ENCODE results near the gene HIPK4.
"Not testable (repeated sequence)": the region's sequence is repeated elsewhere in the genome, so short reads cannot be mapped to it uniquely, and the experiment has no call there.

Gene HIPK4

GRCh38 chr19:40337594-40337993, 52.4 kb downstream of the HIPK4 start:
- DNase-seq (ENCODE audit: low spot score) = no peak

- no peak for DNase-seq (ENCODE audit: low spot score)
Observed at GRCh38 chr19:40337107-40337506, 52.9 kb downstream of the HIPK4 start.

- no peak for DNase-seq (ENCODE audit: low spot score)
Observed at GRCh38 chr19:40336601-40336900, 53.4 kb downstream of the HIPK4 start.

- DNase-seq (ENCODE audit: low spot score) = no peak
Observed at GRCh38 chr19:40335855-40336600, 54.0 kb downstream of the HIPK4 start.

- no peak for DNase-seq (ENCODE audit: low spot score)
Observed at GRCh38 chr19:40335101-40335500, 54.9 kb downstream of the HIPK4 start.

- not testable (repeated sequence) for DNase-seq (ENCODE audit: low spot score)
Observed at GRCh38 chr19:40333083-40333482, 56.9 kb downstream of the HIPK4 start.

- DNase-seq (ENCODE audit: low spot score) = no peak
Observed at GRCh38 chr19:40332669-40333068, 57.3 kb downstream of the HIPK4 start.

GRCh38 chr19:40331052-40331451, 58.9 kb downstream of the HIPK4 start:
- no peak for DNase-seq (ENCODE audit: low spot score)

Data from D341Med (cell line).